Activated CD8-positive, alpha-beta memory T cell treated with anti-CD3 and anti-CD28 coated beads, Interleukin-2, amount 50 U/mL, for 24 hours (primary cell): ENCODE measurements around the gene ZNF750.

ENCODE experiments used
- DNase-seq: peaks from one replicate; pipeline ENCODE4 v3.0.0-alpha.2; 2020; ENCODE audit errors: extremely low read depth

Gene ZNF750

GRCh38 chr17:82835122-82835521 lies 4.7 kb downstream of the ZNF750 start:
- DNase-seq, result no peak

GRCh38 chr17:82832881-82833475 lies 6.8 kb downstream of the ZNF750 start:
- no peak for DNase-seq

DNA sequence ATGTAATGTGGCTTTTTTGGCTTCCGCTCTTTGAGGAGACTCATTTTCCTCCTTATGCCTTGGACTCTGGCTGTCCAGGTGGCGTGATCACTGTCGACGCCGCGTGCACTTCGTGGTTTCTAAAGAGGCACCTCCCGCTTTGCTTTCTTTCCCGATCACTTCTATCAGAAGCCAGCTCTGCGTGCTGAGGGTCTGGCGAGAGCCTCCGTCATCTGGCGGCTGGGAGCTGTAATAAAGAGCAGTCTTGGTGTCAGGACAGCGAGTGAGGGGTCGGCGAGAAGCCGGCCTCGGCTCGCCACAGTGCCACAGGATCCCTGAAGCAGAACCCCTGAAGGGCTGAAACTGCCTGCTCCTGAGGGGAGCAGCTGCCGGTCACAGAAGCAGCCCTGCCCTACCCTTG lies 7.4 kb downstream of the ZNF750 start:
- no peak for DNase-seq

DNA sequence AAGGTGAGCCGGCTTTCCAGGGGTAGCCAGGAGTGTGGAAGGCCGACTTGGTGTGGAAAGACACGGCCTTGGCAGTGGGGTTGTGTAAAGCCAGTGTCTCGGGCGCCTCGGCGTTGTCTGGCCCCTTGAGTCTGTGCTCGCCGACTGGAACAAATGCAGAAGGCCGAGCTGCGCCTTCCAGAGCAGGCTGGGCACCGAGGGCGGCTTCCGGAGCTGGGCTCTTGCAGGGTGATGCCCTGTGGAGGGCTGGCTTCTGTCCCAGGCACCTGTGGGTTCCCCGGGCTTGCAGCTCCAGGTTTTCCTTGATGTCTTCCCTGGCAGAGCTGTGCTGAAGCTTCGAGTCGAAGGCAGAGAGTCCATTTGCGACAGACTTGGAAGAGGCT lies 8.0 kb downstream of the ZNF750 start:
- no peak for DNase-seq

GRCh38 chr17:82831041-82831817 lies 8.6 kb downstream of the ZNF750 start:
- DNase-seq, result no peak

GRCh38 chr17:82830249-82830661 lies 9.6 kb downstream of the ZNF750 start:
- no peak for DNase-seq

DNA sequence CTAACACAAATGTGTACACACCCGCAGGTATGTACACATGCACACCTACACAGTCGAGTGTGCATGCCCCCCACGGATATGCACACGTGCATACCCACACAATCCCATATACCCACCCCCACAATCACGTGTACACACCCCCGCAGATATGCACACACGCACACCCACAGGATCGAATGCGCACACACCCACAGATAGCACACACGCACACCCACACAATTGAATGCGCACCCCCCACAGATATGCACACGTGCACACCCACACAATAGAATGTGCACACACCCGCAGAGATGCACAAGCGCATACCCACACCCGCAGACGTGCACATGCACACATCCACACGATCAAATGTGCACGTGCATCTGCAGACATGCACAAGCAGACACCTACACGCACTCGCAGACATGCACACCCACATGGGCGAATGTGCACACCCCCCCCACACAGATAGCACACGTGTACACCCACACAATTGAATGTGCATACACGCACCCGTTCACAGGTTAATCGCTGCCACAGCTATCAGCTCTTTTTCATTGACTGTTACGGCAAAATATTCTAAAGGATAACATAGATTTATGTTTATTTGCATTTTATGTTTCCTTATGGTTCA lies 10.8 kb downstream of the ZNF750 start:
- DNase-seq, result no peak

GRCh38 chr17:82826956-82827355 lies 12.9 kb downstream of the ZNF750 start:
- no peak for DNase-seq

DNA sequence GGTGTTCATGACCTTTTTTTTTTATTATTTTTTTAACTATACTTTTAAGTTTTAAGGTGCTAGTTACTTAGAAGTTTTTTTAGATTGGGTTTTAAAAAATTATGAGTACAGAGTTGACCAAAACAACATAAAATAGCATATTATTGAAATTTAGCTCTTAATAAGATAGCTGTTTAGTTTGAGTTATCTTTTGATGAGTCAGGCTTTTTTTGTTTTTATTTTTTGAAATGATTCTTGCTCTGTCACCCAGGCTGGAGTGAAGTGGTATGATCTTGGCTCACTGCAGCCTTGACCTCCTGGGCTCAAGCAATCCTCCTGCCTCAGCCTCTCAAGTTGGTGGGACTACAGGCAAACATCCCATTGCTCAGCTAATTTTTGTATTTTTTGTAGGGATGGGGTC lies 13.6 kb downstream of the ZNF750 start:
- DNase-seq, result no peak

DNA sequence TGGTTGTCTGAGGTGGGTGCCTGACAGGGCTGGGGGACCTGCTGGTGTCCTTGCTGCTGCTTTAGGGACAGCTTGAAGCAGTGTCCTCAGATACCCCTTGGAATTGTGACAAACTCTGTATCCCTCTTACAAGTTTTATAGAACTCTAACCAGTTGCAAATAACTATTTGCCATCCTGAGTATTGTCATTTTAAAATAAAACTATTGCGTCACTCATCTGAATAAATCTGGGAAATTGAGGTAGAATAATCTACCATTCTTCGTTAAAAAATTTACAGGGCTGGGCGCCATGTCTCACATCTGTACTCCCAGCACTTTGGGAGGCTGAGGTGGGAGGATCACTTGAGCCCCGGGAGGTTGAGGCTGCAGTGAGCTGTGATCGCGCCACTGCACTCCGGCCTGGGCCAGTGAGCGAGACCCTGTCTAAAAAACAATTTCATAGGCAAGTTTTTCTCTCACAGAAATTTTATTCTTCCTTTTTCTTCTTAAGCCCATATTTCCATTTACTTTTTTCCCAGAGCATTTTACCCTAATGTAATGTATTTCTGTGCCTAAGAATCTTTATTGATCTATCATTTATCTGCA lies 14.2 kb downstream of the ZNF750 start:
- DNase-seq, result no peak

DNA sequence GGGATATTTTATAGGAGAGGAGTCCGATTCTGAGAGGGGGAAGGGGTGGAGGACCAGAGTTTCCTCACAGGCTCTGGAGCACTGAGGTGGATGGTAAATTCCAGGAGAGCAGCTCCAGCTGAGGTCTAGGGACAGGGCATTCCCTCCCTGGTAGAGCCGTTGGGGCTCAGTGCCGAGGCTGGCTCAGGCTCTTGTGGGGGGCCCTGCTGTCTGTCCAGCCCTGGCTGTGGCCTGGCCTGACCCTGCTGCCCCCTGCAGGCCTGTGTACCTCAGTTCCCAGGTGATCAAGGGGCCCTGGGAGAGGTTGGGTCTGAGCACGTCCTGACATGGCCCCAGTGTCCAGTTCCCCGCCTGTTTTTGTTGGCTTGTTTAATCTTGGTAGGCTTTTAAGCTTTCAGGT lies 16.8 kb downstream of the ZNF750 start:
- no peak for DNase-seq

GRCh38 chr17:82822281-82822680 lies 17.5 kb downstream of the ZNF750 start:
- no peak for DNase-seq

DNA sequence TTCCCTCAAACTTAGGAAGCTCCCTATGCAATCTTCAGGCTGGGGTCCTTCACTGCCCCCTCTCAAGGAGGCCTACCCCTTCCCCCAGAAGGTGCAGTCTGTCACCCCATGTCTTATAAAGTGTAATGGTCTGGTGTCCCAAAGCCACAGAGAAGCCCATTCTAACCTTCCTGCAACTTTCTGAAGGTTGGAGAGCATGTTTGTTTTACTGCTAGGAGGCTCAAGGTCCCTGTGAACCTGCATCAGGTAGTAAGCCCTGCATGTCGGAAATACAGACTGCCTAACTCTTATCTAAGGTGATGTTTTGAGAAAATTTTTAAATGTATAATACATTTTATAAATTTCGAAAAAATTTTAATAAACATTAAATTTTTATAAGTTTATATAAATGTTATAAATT lies 18.3 kb downstream of the ZNF750 start:
- DNase-seq, result no peak

- DNase-seq, result no peak
Observed at GRCh38 chr17:82820278-82821251, 19.3 kb downstream of the ZNF750 start.

GRCh38 chr17:82817947-82818346 lies 21.9 kb downstream of the ZNF750 start:
- no peak for DNase-seq

DNA sequence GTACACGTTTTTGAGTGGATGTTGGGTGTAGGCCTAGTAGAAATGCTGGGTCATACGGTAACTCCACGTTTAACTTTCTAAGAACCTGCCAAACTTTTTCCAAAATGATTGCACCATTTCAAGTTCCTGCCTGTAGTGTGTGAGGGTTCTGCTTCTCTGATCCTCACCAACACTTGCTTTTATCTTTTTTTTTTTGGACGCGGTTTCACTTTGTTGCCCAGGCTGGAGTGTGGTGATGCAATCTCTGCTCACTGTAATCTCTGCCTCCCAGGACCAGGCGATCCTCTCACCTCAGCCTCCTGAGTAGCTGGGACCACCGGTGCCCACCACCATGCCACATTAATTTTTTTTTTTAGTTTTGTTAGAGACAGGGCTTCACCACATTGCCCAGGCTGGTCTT lies 23.5 kb downstream of the ZNF750 start:
- DNase-seq, result no peak

GRCh38 chr17:82815790-82816305 lies 24.0 kb downstream of the ZNF750 start:
- DNase-seq, result no peak

- no peak for DNase-seq
Observed at GRCh38 chr17:82815354-82815753, 24.5 kb downstream of the ZNF750 start.

- no peak for DNase-seq
Observed at GRCh38 chr17:82814834-82815233, 25.0 kb downstream of the ZNF750 start.

DNA sequence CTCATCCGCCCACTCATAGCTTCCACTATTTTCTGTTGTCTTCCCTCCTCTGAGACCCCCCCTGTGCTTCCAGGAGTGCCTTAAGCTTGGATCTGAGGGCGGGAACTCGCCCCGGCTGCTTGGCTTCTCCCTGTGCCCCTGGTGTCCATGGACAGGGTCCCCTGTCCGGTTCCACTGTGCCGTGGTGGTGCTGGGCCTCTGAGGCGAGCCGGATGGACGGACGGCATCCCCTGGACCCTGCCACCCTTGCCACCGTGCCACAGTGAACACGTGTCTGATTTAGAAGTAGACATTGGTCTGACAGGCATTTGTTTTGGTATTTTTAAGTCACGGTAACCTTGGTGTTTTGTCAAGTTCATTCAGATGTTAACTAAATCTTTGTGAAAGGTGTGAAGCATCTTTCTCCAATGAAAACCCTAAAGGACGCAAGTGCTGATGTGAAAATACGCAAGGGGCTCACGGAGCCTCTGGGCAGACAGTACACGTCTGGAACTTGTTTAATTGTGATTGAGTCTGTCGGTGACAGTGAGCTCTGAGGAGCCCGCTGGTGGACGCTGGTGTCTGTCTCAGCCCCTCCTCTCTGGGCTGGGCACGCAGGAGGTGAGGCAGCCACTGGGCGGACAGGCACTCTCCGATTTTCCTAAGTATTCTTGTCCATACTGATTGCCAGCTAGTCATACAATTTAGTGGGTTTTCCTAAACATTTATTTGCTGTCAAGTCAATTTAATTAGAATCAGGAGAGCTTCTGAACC lies 26.3 kb downstream of the ZNF750 start:
- DNase-seq, result no peak

DNA sequence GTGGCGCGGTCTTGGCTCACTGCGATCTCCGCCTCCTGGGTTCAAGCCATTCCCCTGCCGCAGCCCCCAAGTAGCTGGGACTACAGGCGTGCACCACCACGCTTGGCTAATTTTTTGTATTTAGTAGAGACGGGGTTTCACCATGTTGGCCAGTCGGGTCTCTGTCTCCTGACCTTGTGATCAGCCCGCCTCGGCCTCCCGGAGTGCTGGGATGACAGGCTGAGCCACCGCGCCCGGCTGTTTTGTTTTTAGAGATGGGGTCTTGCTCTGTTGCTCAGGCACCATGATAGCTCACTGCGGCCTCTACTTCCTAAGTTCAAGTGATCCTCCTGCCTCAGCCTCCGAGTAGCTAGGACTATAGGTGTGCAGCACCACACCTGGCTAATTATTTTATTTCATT lies 27.2 kb downstream of the ZNF750 start:
- no peak for DNase-seq
